ENCODE measurements around the gene PRAMEF4.
"Not testable (repeated sequence)": the region's sequence is repeated elsewhere in the genome, so short reads cannot be mapped to it uniquely, and the experiment has no call there.

The PRAMEF4 gene

DNA sequence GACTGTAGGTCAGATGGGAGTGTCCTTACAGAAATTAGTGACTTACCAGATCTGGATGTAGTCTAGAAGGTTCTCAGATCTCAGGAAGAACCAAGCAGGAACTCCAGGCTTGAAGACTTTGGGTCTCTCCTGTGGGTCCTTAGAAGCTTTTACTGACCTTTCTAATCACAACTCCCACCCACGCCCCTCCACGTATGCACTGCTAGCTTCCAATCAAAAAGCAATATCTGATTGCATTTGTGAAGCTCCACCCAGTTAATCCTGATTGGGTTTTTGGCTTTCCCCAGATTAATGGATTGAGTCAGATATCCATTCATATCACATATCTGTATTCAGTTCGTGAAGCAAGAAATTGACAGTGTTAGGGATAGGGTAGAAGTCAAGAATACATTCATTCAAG lies at the start of gene PRAMEF4:
Gene PRAMEF4 (minus strand): TSS at position 101 of the 400 bp plus-strand sequence. CDS start 2,807 bp downstream, outside the sequence.
- DNase-seq, result not testable (repeated sequence)

GRCh38 chr1:12924368-12924767 lies 38.4 kb upstream of the PRAMEF4 start:
- not testable (repeated sequence) for DNase-seq

- DNase-seq, result not testable (repeated sequence)
Measured at GRCh38 chr1:12921749-12922148, 35.7 kb upstream of the PRAMEF4 start.

- not testable (repeated sequence) for DNase-seq
Measured at GRCh38 chr1:12916310-12916709, 30.3 kb upstream of the PRAMEF4 start, which contains the start of gene PRAMEF7. PRAMEF7 (plus strand) TSS chr1:12916610; CDS start chr1:12917693, 1,083 bp downstream.

GRCh38 chr1:12903793-12904572 lies 18.0 kb upstream of the PRAMEF4 start:
- DNase-seq, result not testable (repeated sequence)

- not testable (repeated sequence) for DNase-seq
Measured at GRCh38 chr1:12899186-12899585, 13.2 kb upstream of the PRAMEF4 start.

DNA sequence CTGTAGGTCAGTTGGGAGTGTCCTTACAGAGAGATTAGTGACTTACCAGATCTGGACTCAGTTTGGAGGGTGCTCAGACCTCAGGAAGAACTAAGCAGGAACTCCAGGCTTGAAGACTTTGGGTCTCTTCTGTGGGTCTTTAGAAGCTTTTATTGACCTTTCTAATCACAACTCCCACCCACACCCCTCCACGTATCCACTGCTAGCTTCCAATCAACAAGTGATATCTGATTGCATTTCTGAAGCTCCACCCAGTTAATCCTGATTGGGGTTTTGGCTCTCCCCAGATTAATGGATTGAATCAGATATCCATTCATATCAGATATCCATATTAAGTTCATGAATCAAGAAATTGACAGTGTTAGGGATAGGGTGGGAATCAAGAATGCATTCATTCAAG lies 12.2 kb upstream of the PRAMEF4 start, which contains the start of gene PRAMEF10:
Gene PRAMEF10 (minus strand): TSS at position 101 of the 400 bp plus-strand sequence. CDS start 2,423 bp downstream, outside the sequence.
- not testable (repeated sequence) for DNase-seq

DNA sequence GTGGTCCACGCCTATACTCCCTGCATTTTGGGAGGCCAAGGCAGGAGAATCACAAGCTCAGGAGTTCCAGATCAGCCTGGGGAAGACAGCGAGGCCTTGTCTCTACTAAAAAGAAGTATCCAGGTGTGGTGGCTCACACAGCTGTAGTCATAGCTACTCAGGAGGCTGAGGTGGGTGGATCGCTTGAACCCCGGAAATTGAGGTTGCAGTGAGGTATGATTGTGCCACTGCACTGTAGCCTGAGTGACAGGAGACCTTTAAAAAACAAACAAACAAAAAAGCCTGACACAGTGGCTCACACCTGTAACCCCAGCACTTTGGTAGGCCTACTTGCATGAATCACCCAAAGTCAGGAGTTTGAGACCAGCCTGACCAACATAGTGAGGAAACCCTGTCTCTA lies 7.5 kb downstream of the PRAMEF4 start:
- not testable (repeated sequence) for DNase-seq

DNA sequence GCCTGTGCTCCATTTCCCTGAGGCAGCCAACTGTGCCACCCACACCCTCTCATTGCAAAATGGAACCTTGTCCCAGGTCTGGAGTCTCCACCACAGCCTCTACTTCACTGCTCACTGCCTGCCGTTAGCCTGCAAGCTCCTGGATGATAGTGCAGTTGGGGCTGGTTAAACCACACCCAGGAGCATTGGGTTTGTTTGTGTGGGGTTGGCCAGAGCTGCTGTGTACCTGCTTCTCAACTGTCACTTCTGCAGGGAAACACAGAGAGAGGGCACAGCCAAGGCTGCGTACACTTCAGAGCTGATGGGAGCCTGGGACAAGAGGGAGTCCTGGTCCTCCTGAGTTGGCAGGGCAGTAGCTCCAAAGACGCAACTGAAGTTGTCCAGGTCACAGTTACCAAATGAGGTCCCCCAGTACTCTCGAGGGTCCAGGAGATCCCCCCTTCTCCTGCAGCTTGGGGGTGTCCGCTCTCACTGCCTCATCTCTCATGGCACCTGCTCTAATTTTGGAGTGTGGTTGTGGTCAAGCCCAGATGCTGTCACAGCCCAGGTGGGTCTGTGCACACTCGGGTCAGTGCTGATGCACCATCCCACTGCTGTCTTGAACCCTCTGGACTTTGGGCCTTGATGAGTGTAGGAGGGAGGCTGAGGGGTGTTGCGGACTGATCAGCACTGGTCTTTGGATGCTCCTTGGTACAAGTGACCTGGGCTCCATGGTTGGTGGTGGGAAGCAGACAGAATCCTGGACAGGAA lies 22.7 kb downstream of the PRAMEF4 start:
- DNase-seq, result not testable (repeated sequence)

DNA sequence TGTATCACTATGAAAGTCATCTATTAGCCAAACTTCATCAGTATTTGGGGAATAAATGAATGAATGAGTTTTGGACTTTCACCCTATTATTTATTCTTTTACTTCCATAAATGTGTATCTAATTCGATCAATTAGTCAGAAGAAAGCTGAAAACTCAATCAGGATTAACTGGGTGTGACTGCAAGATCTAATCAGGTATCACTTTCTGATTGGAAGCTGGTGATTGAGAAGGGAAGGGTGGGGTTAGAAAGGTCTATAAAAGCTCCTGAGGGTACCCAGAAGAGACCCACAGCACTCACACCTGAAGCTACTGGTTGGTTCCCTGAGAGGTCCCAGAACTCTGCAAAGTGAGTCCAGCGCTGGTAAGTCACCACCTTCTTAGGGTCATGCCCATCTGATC lies 29.2 kb downstream of the PRAMEF4 start, which contains the start of gene PRAMEF2:
Gene PRAMEF2 (plus strand): TSS at position 301 of the 400 bp plus-strand sequence. CDS start 1,924 bp downstream, outside the sequence.
- not testable (repeated sequence) for DNase-seq

- DNase-seq, result peak; percentile 1
Measured at GRCh38 chr1:12851779-12852178, 34.2 kb downstream of the PRAMEF4 start.

DNA sequence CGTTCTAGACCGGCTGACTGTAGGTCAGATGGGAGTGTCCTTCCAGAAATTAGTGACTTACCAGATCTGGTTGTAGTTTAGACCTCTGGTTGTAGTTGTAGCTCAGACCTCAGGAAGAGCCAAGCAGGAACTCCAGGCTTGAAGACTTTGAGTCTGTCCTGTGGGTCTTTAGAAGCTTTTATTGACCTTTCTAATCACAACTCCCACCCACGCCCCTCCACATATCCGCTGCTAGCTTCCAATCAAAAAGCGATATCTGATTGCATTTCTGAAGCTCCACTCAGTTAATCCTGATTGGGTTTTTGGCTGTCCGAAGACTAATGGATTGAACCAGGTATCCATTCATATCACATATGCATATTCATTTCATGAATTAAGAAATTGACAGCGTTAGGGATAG lies 37.4 kb downstream of the PRAMEF4 start, which contains the start of gene HNRNPCL1:
Gene HNRNPCL1 (minus strand): TSS at position 101 of the 400 bp plus-strand sequence. CDS start 431 bp downstream, outside the sequence.
- DNase-seq, result not testable (repeated sequence)

DNA sequence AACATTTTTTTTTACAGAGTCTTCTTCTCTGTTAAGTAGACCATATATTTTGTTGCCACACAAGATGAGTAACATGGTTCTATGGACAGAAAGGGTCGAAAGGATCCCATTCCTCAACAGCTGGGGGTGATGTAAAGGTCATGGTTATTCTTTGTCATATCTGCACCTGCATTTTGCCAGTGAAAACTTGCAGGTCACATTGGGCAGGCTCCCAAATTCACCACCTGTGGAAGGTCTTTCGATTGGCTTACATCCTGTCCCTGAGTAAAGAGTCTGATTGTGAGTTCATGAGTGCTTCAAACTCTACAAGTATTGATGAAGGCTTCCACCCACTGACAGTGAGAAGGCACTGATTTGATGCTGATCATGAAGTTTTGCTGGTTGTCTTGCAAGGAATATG lies 52.8 kb downstream of the PRAMEF4 start:
- DNase-seq, result not testable (repeated sequence)

GRCh38 chr1:12831310-12831709 lies 54.7 kb downstream of the PRAMEF4 start, which contains the start of gene PRAMEF11:
PRAMEF11 (minus strand) TSS chr1:12831410; CDS start chr1:12828789, 2,621 bp downstream.
- DNase-seq, result not testable (repeated sequence)

All from suppressor macrophage treated with lipopolysaccharide for 4 hours (primary cell).